ENCODE data around the gene CAND2. TPM values are rescaled to one million over a fixed set of nuclear protein-coding genes. Genes with fewer than 3 reads are reported as not detected.

Gene CAND2
- total and polyA plus RNA-seq, 2 donors (not counting 1 experiment from before 2014, with no cell fraction given): 2.5 to 16.7 TPM

DNA sequence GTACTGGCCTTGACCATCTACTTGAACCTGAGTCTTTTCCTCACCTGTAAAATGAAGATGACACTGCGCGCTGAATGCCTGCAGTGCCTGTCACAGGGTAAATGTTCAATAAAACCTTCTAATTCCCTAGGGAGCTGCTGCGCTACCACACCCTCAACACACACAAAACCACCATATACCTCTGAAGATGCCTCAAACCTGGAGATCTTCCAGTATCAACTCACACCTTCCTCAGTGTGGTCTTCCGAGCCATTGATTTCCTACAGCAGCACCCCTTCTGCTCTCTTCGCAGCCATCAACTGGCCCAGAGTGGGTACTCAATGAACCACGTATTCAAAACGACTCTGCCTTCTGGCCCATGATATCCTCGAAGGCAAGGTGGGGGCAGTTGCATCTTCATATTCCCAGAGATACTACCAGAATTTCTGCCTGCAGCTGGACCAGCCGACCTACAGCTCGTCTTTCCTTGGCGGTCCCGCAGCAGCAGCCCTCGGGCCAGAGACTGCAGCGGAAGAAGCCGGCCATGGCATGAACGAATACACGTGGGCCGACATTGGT lies 44.2 kb downstream of the CAND2 start:
- DNase-seq (ENCODE audit: low read depth in 2 of 2): no peak
- H4K20me1 ChIP-seq (ENCODE audit: control insufficient read depth, extremely low read depth, insufficient read depth, low read length): peaks cover 6% of the 10 kb centered on the region
- peak overlapping the region; percentile 42 to 100 (median 89) for H3K4me3 ChIP-seq (replicated peaks in 1 of 4; ENCODE audit: control extremely low read depth in 1 of 4, insufficient read depth in 1 of 4, low read depth in 3 of 4, low read length in 4 of 4)
- H3K36me3 ChIP-seq (ENCODE audit: control insufficient read depth, insufficient read depth, low read length): peaks cover 35% of the 10 kb centered on the region
- H3K4me2 ChIP-seq (ENCODE audit: extremely low read depth, insufficient read depth, low read length): peak overlapping the region; percentile 97
- H3K79me2 ChIP-seq (ENCODE audit: control insufficient read depth, insufficient read depth, low read length): peaks cover 53% of the 10 kb centered on the region
- H3K9ac ChIP-seq (ENCODE audit: insufficient read depth, low read length): peak overlapping the region; percentile 74
- TF ChIP-seq EZH2 (IDR thresholded peaks at IDR 0.05; ENCODE audit: low read length, missing control alignments) (no peak), CTCF (conservative IDR thresholded peaks at IDR 0.05 in 1 of 2, IDR thresholded peaks at IDR 0.05 in 1 of 2; ENCODE audit: low read depth in 1 of 2, low read length in 2 of 2) (no peak)
- H3K9me3 ChIP-seq (ENCODE audit: control insufficient read depth, insufficient read depth, low read depth, low read length): no peaks in the 10 kb centered on the region
- peaks cover 2% of the 10 kb centered on the region for H3K27me3 ChIP-seq (ENCODE audit: control insufficient read depth, insufficient read depth, low read length)
- peaks cover 19% of the 10 kb centered on the region for H3K4me1 ChIP-seq (ENCODE audit: control insufficient read depth, extremely low read depth, insufficient read depth, low read length)
- peak overlapping the region; percentile 88 for H3K27ac ChIP-seq (ENCODE audit: insufficient read depth, low read length)
- no peak overlapping the region for H2AFZ ChIP-seq (ENCODE audit: low read length)

DNA sequence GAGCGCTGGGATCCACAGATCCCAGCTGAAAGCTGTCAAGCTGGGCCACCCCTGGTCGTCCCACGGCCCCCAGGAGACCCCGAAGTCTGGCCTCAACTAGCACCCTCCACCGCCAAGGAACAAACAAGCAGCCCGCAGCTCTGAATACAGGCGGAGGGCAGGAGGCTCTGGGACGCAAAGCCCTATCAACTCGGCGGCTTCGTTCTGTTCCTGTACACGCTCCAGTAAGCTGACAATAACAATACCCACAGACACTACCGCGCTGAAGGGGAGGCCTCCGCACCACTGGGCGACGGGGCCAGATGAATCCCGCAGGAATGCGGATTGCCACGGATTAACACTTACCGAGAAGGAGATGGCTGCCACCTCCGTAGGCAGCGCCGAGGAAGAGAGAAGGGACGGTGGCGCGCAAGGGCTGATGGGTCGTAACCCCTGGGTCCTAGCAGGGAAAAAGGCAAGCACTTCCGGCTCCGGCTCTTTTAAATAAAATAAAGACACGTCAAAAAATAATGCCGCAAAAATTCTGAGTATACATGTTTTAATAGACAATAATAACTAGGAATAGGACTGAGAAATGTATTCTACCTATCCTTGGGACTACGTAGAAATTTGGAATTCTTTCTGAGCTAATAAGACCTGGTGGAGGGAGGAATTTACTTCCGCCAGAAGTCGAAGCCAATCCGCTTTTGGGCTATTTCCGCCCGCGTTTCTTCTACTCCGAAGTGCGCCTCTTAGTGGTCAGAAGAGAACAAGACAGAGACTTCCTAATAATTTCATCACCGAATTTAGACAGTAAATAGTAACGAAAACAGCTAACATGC lies 44.9 kb downstream of the CAND2 start, which contains the start of gene RPL32:
Gene RPL32, minus strand, starts transcription at position 417 of the 821 bp plus-strand sequence. CDS start 1,328 bp downstream, outside the sequence.
- TF ChIP-seq EZH2 (IDR thresholded peaks at IDR 0.05; ENCODE audit: low read length, missing control alignments): no peak
- peak; percentile 76 to 86 for TF ChIP-seq CTCF (conservative IDR thresholded peaks at IDR 0.05 in 1 of 2, IDR thresholded peaks at IDR 0.05 in 1 of 2; ENCODE audit: low read depth in 1 of 2, low read length in 2 of 2)
- peak; percentile 97 to 99 for DNase-seq (ENCODE audit: low read depth in 2 of 2)
- Histone ChIP-seq H4K20me1 (ENCODE audit: control insufficient read depth, extremely low read depth, insufficient read depth, low read length) (peaks cover 6% of the 10 kb centered on the region), H3K27ac (ENCODE audit: insufficient read depth, low read length) (peak within 1 kb of the TSS; percentile 88), H3K36me3 (ENCODE audit: control insufficient read depth, insufficient read depth, low read length) (peaks cover 29% of the 10 kb centered on the region), H3K79me2 (ENCODE audit: control insufficient read depth, insufficient read depth, low read length) (peaks cover 50% of the 10 kb centered on the region), H3K4me1 (ENCODE audit: control insufficient read depth, extremely low read depth, insufficient read depth, low read length) (peaks cover 19% of the 10 kb centered on the region), H3K9me3 (ENCODE audit: control insufficient read depth, insufficient read depth, low read depth, low read length) (no peaks in the 10 kb centered on the region), H3K4me3 (replicated peaks in 1 of 4; ENCODE audit: control extremely low read depth in 1 of 4, insufficient read depth in 1 of 4, low read depth in 3 of 4, low read length in 4 of 4) (peak within 1 kb of the TSS; percentile 42 to 100 (median 89)), H2AFZ (ENCODE audit: low read length) (peak within 1 kb of the TSS; percentile 68), H3K9ac (ENCODE audit: insufficient read depth, low read length) (peak within 1 kb of the TSS; percentile 74), H3K27me3 (ENCODE audit: control insufficient read depth, insufficient read depth, low read length) (peaks cover 2% of the 10 kb centered on the region), H3K4me2 (ENCODE audit: extremely low read depth, insufficient read depth, low read length) (peak within 1 kb of the TSS; percentile 97)

DNA sequence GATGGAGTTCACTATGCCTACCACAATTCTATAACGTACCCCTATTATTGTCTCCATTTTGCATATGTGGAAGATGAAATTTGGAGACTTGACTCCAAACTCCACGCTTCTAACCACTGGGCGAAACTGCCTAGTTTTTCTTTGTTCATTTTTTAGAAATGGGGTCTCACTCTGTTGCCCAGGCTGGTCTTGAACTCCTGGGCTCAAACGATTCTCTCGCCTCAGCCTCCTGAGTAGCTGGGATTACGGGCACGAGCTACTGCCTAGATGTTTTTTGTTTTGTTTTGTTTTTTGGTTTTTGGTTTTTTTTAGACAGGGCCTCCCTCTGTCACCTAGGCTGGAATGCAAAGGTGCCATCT lies 45.5 kb downstream of the CAND2 start:
- Histone ChIP-seq H3K27ac (ENCODE audit: insufficient read depth, low read length) (no peak overlapping the region), H3K27me3 (ENCODE audit: control insufficient read depth, insufficient read depth, low read length) (peaks cover 2% of the 10 kb centered on the region), H3K36me3 (ENCODE audit: control insufficient read depth, insufficient read depth, low read length) (peaks cover 25% of the 10 kb centered on the region), H3K79me2 (ENCODE audit: control insufficient read depth, insufficient read depth, low read length) (peaks cover 44% of the 10 kb centered on the region), H2AFZ (ENCODE audit: low read length) (peak overlapping the region; percentile 68), H3K4me2 (ENCODE audit: extremely low read depth, insufficient read depth, low read length) (peak overlapping the region; percentile 18), H3K9ac (ENCODE audit: insufficient read depth, low read length) (no peak overlapping the region), H4K20me1 (ENCODE audit: control insufficient read depth, extremely low read depth, insufficient read depth, low read length) (peaks cover 6% of the 10 kb centered on the region), H3K9me3 (ENCODE audit: control insufficient read depth, insufficient read depth, low read depth, low read length) (no peaks in the 10 kb centered on the region), H3K4me1 (ENCODE audit: control insufficient read depth, extremely low read depth, insufficient read depth, low read length) (peaks cover 19% of the 10 kb centered on the region), H3K4me3 (replicated peaks in 1 of 4; ENCODE audit: control extremely low read depth in 1 of 4, insufficient read depth in 1 of 4, low read depth in 3 of 4, low read length in 4 of 4) (peak overlapping the region in 1 of 4 experiments; percentile 9)
- no peak for TF ChIP-seq EZH2 (IDR thresholded peaks at IDR 0.05; ENCODE audit: low read length, missing control alignments)
- TF ChIP-seq CTCF (conservative IDR thresholded peaks at IDR 0.05 in 1 of 2, IDR thresholded peaks at IDR 0.05 in 1 of 2; ENCODE audit: low read depth in 1 of 2, low read length in 2 of 2): no peak
- no peak for DNase-seq (ENCODE audit: low read depth in 2 of 2)

Data from fibroblast of lung (primary cell).